Tracheal epithelial cell (primary cell): ENCODE data around the gene LHFPL6. TPM values are rescaled to one million over a fixed set of nuclear protein-coding genes. Genes with fewer than 3 reads are reported as not detected.

Source experiments
- total RNA-seq: library from RNA; depleted of rRNA; stranded (reverse); fragments of >200 nt; gene quantifications from 2 replicates; pipeline ENCODE4 v1.2.1, GENCODE V29; 2014

Gene LHFPL6
- total RNA-seq: 2.1 and 9.6 TPM in 2 replicates

DNA sequence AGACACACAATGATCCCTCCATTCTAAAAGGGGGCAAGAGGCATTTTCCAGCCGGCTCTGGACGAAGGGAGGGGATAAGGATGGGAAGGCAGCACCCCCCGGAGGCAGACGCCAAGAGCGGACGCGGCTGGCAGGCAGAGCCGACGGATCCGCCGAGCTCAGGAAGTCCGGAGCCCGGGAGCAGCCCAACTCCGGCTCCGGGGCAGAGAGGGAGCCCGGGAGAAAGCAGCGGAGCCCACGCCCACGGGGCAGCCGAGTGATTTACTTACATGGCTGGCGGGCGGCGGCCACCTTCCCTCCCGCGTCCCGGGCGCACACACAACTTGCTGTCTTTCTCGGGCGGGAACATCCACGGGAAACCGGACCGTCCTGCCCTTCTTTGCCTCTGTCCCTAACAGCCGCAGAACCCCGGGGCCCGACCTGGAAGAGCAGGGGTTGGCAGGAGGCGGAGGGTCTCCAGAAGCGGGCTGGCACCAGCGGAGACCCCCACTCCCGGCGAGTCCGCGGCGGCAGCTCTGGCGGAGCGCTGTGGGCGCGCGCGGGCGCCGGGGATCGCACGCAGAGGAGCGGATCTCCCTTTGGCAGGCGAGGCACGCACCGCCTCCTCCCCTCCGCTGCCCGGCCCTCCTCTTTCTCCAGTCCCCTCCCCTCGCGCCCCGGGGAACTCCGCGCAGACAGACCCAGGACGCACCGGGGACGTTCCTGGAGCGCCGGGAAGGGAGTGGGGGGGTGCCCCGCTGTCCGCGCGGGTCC, at the start of gene LHFPL6:
Gene LHFPL6 (minus strand): TSS at position 580 of the 753 bp plus-strand sequence.

Other genes with a start within 250 kb of the LHFPL6 start
- gene COG6, start 52.5 kb upstream of the LHFPL6 start, total RNA-seq: 19.0 TPM in 2 replicates